Gastroesophageal sphincter (tissue), 3 donors: ENCODE results near the gene MYT1.

ENCODE experiments used
- CTCF ChIP-seq, 4 experiments: fragments of 200-600 bp in 2 of 4; fragments of 450-650 bp in 2 of 4; sonication (generic) in 1 of 4; IDR thresholded peaks; one replicate each; pipeline ENCODE4 v1.5.1; 2017 to 2019; ENCODE audit warnings: antibody characterized with exemption in 4 of 4, mild to moderate bottlenecking in 2 of 4, moderate library complexity in 2 of 4
- EP300 ChIP-seq: sonication (generic); formaldehyde crosslinking; IDR thresholded peaks from one replicate; pipeline ENCODE4 v1.6.1; 2017; ENCODE audit warnings: antibody characterized with exemption, mild to moderate bottlenecking
- POLR2A ChIP-seq, 2 donors: fragments of 450-650 bp; IDR thresholded peaks; one replicate each; pipeline ENCODE4 v1.6.1; 2017; ENCODE audit warnings: antibody characterized with exemption in 2 of 2, mild to moderate bottlenecking in 2 of 2, moderate library complexity in 1 of 2
- POLR2AphosphoS5 ChIP-seq: sonication (generic); formaldehyde crosslinking; IDR thresholded peaks from one replicate; pipeline ENCODE4 v1.6.1; 2017; ENCODE audit warnings: antibody characterized with exemption

- no peak for TF ChIP-seq CTCF (IDR thresholded peaks at IDR 0.05)
- TF ChIP-seq POLR2A (IDR thresholded peaks at IDR 0.05) = no peak
- no peak for TF ChIP-seq EP300
- no peak for TF ChIP-seq POLR2AphosphoS5
Measured at GRCh38 chr20:64165866-64166600, 1.8 kb downstream of the MYT1 start.
